Effector CD4-positive, alpha-beta T cell (primary cell): ENCODE data around the gene SCRT2.

Source experiments
- DNase-seq: peaks from one replicate; pipeline ENCODE4 v3.0.0-alpha.2; 2020

The SCRT2 gene

GRCh38 chr20:669573-669972 lies 6.0 kb downstream of the SCRT2 start:
- no peak for DNase-seq

GRCh38 chr20:668638-669037 lies 7.0 kb downstream of the SCRT2 start:
- no peak for DNase-seq

GRCh38 chr20:668050-668449 lies 7.6 kb downstream of the SCRT2 start:
- DNase-seq: no peak

DNA sequence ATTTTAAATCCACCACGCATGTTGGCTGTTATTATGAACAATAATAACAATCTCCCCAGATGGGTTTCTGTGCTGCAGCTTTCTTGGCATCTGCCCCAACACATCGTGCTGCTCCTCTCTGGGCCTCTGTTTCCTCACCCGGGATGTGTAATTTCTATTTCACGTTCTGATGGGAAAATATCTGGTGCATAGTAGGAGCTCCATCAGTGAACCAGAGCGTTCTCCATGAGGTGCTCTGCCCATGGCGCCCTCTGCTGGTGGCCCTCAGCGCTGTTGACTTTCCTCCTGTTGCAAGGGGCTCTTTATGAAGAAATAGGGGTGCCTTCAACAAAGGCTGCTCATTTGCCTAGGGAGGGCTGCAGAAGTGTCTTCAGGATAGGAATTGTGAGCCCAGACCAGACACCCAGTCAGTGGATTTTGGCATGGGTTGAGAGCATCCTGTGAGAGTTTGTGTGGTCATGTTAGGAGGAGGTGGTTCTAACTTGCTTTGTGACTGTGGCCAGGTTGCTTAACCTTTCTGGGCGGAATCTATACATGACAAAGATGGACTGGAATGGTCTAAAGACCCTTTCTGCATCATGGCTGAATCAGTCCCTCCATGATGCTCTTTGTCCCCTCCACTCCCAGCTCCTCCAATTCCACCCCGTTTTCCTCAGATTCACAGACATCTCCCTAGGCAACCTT lies 8.1 kb downstream of the SCRT2 start:
- peak; percentile 50 for DNase-seq

DNA sequence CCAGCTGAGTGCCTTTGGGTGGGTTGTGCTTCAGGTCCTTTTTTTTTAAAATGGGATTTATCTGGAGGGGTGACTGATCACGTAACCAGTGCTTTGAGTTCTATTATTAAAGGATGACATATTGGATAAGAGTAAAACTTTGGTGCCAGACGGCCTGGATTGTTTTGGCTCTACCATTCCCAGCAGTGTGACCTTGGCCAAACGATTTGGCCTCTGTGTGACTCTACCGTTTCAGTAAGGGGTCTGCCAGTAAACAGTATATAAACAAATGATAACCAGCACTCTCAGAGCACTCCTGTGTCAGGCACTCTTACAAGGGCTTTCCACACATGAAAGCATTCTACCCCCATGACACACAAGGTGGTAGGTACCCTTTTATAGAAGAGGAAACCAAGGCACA lies 8.7 kb downstream of the SCRT2 start:
- DNase-seq: no peak

DNA sequence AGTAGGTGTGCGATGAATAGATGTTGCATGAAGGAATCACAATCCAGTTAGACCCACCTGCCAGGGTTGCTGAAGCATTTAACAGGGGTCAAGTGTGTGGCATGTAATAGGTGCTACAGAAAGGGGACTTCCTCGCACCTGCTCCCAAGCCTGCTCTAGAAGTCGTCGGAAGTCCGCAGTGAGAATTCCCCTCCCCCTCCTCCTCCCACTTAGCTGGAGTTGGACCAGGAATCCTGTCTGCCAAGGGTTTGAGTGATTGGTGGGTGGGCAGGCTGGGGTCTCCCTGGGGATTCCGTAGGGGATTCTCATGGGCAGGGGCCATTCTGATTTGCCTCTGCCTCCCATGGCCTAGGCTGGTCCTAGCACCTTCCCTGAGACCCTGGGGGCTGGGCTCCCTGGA lies 10.3 kb downstream of the SCRT2 start:
- DNase-seq: no peak

DNA sequence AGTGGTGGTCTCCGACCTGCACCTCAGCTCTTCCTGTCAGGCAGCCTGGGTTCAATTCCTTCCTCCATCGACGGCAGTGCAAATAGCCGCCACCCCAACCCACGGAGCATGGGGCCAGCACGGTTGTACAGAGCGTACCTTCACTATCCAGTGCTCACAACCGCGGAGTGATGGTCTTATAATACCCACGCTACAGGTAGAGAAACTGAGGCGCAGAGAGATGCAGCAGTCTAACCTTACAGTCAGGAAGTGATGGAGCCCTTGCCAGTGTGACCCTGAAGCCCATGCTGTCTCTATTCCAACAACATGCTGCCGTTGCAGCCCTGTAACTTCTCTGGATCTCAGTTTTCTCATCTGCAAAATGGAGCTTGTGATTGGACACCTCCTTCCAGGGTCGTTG lies 11.0 kb downstream of the SCRT2 start:
- DNase-seq: no peak

GRCh38 chr20:664151-664550 lies 11.5 kb downstream of the SCRT2 start:
- no peak for DNase-seq

GRCh38 chr20:663315-664090 lies 12.1 kb downstream of the SCRT2 start:
- no peak for DNase-seq

- no peak for DNase-seq
These were observed 13.1 kb downstream of the SCRT2 start for GRCh38 chr20:662277-663192.

GRCh38 chr20:661474-662270 lies 13.9 kb downstream of the SCRT2 start:
- DNase-seq: no peak

DNA sequence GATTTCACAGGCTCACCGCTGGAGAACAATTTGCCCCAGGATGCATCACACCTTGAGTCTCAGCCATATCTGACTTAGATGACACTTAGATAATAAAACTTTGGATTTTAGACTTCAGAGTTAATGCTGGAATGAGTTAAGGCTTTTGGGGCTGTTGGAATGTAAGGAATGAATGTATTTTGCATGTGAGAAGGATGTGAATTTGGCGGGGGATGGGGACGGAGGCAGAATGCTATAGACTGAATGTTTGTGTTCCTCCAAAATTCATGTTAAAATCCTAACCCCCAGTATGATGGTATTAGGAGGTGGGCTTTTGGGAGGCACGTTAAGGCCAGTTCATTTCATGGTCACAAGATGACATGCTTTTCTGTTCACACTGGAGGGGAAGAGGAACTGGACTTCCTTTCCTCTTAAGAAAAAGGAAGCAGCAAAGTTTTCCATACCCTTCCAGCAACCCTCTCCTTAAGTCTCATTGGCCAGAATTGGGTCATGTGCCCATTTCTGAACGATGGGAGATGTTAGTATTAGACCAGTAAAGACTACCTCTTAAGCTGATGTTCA lies 16.8 kb downstream of the SCRT2 start:
- no peak for DNase-seq

GRCh38 chr20:658202-658601 lies 17.4 kb downstream of the SCRT2 start:
- no peak for DNase-seq

- no peak for DNase-seq
These were observed 19.6 kb downstream of the SCRT2 start for GRCh38 chr20:655726-656624.

GRCh38 chr20:654417-654750 lies 21.2 kb downstream of the SCRT2 start:
- DNase-seq: no peak

DNA sequence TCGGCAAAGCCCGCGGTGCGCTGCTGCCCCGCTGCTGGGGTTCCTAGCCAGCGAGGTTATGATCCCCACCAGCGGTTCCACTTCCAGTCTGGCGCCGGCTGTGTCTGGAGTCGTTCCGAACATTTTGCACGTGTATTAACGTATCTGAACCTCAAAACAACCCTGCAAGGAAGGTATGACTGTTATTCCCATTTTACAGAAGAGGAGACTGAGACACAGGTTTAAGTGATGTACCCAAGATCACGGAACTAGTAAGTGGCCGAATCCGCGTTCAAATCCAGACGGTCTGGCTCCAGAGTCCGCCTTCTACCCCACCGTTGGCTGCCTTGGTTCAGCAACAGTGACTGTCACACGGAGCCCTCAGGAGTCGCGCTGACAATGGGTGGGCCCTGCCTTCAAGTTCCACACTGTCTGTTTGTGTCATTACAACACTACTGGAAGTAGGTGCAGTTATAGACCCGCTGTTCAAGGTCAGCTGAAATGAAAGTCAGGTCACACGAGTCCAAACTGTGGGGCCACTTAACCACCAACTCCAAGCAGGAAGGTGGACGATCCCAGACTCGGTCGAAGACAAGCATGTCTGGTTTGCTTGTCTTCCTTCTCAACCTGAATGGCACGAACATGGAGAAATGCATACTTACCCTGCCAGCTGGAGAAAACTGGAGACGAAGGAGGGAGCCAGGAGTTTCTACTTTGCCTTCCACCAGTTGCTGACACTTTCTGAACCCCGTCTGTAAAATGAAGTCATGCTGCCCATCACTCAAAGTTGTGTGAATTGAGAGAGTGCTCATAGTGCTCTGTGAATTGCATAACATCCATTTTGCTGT lies 21.8 kb downstream of the SCRT2 start:
- DNase-seq: no peak

- DNase-seq: peak; percentile 62
These were observed 22.5 kb downstream of the SCRT2 start, which contains the start of gene SRXN1 for GRCh38 chr20:653110-653589. Gene SRXN1, minus strand, starts transcription at chr20:653200. Its CDS starts 15 bp downstream, at chr20:653185.

GRCh38 chr20:652615-653109 lies 22.9 kb downstream of the SCRT2 start:
- DNase-seq: no peak

- no peak for DNase-seq
These were observed 23.6 kb downstream of the SCRT2 start for GRCh38 chr20:651713-652614.
